Stimulated activated naive CD8-positive, alpha-beta T cell treated with anti-CD3 and anti-CD28 coated beads, Interleukin-15, amount 100 ng/mL, for 72 hours (primary cell): Measurements from ENCODE around the gene SCD5.

Source experiments
- ATAC-seq: fragments of 150-1000 bp; cut with Tn5 transposase; 2 replicates; pipeline ENCODE4 v1.10.0; 2021; ENCODE audit warnings: mild to moderate bottlenecking, moderate library complexity
- DNase-seq, 2 donors: peaks; one replicate each; pipeline ENCODE4 v3.0.0; 2021 to 2022
- H3K27ac Mint-ChIP-seq, 2 donors: one replicate each; pipeline ENCODE4 v1.8.0; 2022; ENCODE audit warnings: mild to moderate bottlenecking in 2 of 2, mixed read lengths in 2 of 2, moderate library complexity in 2 of 2
- H3K27me3 Mint-ChIP-seq: one replicate; pipeline ENCODE4 v1.8.0; 2022; ENCODE audit warnings: mixed read lengths
- H3K4me1 Mint-ChIP-seq: one replicate; pipeline ENCODE4 v1.8.0; 2022; ENCODE audit warnings: mild to moderate bottlenecking, mixed read lengths
- H3K4me3 Mint-ChIP-seq, 2 donors: one replicate each; pipeline ENCODE4 v1.8.0; 2022; ENCODE audit warnings: mild to moderate bottlenecking in 2 of 2, mixed read lengths in 2 of 2, moderate library complexity in 1 of 2
- H3K9me3 Mint-ChIP-seq, 2 donors: one replicate each; pipeline ENCODE4 v1.8.0; 2022; ENCODE audit warnings: mixed read lengths in 2 of 2

Gene SCD5

GRCh38 chr4:82756061-82756460 lies 42.5 kb downstream of the SCD5 start:
- H3K27me3 Mint-ChIP-seq: no peaks in the 10 kb centered on the region
- no peaks in the 10 kb centered on the region for H3K9me3 Mint-ChIP-seq
- H3K27ac Mint-ChIP-seq: no peak overlapping the region
- H3K4me3 Mint-ChIP-seq: no peak overlapping the region
- no peaks in the 10 kb centered on the region for H3K4me1 Mint-ChIP-seq
- ATAC-seq (no peak), DNase-seq (no peak)

DNA sequence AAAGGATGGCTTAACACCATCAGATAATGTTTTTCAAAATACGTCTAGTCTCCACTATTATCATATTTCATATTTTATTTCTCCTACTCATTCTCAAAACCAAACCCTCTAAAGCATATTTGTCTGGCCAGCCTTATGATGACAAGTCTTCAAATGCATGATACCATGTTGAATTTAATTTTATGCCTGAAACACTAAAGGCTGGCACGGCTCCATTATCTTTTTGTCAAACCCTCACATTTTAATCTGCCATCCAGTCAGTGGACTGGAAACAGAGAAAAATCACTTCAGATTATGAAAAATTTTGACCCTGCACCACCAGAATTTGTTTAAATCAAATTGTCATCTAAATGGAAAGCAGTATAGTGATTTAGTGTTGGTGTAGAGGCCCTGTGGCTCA lies 42.9 kb downstream of the SCD5 start:
- Mint-ChIP-seq H3K4me1 (no peaks in the 10 kb centered on the region), H3K27ac (no peak overlapping the region), H3K4me3 (no peak overlapping the region), H3K9me3 (no peaks in the 10 kb centered on the region), H3K27me3 (no peaks in the 10 kb centered on the region)
- ATAC-seq: no peak
- no peak for DNase-seq

DNA sequence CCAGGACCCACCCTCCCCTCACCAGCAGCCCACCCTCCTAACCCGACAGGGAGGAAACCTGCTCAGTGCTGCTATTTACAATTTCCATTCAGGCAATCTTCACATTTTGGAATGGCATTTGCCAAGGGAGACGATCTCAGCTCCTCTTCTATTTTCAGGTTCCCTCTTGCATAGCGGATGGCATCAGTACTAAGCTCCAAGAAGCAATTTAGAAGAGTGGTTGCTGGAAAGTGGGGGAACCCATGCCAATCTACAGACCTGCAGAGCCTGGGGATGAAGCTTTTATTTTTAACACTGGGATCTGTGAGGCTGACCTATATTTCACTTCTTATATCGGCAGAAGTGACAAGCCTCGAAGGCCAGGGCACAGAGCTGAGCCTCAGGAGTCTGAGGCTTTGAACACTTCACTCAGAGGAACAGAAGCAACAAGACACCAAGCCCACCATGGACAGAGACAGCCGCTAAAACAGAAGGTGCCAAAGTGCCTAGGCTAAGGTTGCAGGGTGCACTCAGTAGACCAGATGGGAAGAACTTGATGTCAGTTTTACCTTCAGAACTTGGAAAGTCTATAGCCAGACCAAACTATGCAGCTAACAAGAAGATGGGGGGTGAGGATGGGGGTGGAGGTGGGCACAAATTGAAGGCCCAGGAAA lies 44.0 kb downstream of the SCD5 start:
- no peak for ATAC-seq
- no peak for DNase-seq
- Mint-ChIP-seq H3K27ac (no peak overlapping the region), H3K9me3 (no peaks in the 10 kb centered on the region), H3K4me3 (no peak overlapping the region), H3K4me1 (no peaks in the 10 kb centered on the region), H3K27me3 (no peaks in the 10 kb centered on the region)

DNA sequence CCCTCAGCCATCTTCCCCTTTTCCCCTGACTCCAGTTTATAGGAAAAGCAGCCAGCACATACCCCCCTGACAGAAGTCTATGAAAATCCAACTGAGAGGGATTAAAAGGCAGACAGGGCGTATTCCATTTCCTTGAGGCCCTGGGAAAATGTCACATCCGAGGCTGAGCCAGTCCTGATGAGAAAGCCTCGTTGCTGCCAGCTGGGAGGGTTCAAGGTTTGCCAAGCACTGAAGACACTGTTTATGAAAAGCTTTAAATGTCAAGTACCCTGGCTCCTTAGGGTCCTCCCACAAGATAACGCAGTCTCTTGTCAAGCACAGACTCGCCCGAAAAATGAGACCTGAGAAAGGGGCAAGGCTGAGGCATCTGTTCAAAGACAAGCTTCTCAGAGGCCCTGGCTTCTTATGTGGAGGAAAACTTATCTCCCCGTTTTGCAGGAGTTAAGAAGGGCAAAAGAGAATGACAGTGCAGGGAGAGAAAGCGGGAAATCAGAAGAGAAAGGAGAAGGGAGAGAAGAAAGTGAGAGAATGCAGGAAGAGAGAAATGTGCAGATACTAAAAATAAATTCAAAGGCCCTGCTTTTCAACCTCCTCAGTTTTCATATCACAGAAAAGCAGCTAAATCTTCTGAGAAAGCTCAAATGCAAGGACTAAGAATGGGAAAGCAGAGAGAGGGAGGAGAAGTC lies 44.7 kb downstream of the SCD5 start:
- H3K27me3 Mint-ChIP-seq: no peaks in the 10 kb centered on the region
- no peak overlapping the region for H3K4me3 Mint-ChIP-seq
- H3K27ac Mint-ChIP-seq: no peak overlapping the region
- DNase-seq: no peak
- no peaks in the 10 kb centered on the region for H3K9me3 Mint-ChIP-seq
- no peak for ATAC-seq
- H3K4me1 Mint-ChIP-seq: no peaks in the 10 kb centered on the region

DNA sequence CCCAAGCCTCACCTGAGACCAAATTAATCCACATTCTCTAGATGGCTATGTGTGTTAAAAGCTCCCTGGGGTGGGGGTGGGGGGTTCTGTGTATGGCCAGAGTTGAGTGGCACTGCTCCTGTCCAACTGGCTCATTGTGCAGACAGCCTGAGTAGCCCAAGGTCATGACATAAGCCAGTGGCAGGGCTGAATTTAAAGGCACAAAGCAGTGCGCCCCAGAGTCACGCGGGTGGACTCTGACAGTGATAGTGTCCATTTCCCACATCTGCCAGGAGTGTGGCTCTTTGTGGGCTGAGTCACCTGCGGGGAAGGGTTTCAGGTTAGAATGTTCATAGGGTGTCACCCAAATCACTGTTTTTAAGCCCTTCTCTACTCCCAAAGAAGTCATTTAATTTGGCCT lies 45.4 kb downstream of the SCD5 start:
- H3K27ac Mint-ChIP-seq: no peak overlapping the region
- H3K4me3 Mint-ChIP-seq: no peak overlapping the region
- ATAC-seq (no peak), DNase-seq (no peak)
- H3K27me3 Mint-ChIP-seq: no peaks in the 10 kb centered on the region
- H3K9me3 Mint-ChIP-seq: no peaks in the 10 kb centered on the region
- no peaks in the 10 kb centered on the region for H3K4me1 Mint-ChIP-seq

DNA sequence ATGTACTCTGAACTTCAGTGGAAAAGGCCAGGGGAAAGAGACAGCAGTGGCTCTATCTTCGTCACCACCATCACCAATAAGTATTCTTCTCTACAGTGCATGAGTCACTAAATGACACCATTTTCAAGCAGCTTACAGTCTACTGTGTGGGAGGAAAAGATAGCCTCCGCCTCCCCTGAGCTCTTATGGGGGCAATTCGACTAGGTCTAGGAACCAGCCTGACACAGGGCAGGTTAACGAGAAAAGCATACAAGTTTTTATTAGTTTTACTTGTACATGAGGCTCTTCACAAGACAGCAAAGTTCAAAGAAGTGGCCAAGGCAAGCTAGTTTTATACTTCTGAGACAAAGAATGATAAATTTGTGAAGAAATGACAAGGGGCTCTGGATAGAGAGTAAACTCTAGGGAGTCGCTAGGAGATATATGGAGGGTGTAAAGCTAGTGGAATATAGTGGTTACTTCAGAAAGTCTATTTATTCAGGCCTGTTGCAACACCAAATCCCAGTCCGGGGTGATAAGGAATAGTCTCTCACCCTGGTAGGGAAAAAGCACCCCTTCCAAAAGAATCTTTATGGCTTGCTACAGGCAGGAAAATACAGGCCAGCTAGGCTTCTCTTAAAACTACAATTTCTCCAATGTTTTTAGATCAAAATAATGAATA lies 49.7 kb downstream of the SCD5 start:
- Mint-ChIP-seq H3K4me1 (no peaks in the 10 kb centered on the region), H3K4me3 (no peak overlapping the region), H3K27ac (no peak overlapping the region), H3K27me3 (peaks cover 13% of the 10 kb centered on the region), H3K9me3 (no peaks in the 10 kb centered on the region)
- ATAC-seq: no peak
- DNase-seq: no peak

DNA sequence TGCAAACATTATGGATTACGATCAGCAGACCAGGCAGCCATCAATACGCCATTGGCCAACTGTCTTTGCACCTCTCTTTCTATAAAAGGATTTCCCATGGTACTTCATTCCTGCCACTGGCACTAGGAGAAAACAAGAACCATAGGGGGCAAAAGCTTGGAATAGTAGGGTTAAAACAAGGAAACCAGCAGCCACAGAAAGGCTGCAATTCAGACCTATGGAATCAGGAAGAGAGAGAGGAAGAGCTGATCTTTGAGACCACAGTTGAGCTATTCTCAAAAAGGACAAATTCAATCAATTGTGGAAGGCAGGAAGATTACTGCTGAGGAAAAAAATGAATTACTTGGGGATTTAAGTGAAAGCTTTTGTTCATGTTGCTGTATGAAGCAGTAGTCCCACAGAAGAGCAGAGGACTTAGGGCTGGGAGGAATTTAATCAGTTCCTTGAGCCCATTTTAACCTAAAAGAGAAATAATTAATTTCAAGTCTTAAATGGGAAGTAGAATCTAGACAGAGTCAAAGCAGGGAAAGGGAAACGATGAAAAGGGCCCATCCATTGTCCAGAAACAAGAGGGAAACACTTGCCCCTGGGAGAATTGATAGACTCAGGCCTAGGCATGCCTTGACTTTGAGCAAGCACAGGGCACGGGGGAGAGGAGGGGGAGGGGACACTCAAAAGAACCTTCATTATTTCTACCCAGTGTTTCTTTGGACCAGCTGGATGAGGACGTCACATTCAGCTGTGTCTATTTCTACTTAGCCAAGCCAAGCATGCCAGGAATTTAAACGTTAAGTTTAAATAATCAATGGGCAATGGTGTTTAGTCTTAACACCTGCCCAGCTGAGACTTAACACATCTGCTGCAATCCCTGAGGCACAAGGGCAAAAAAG lies 50.7 kb downstream of the SCD5 start:
- no peak overlapping the region for H3K27ac Mint-ChIP-seq
- no peaks in the 10 kb centered on the region for H3K9me3 Mint-ChIP-seq
- no peaks in the 10 kb centered on the region for H3K4me1 Mint-ChIP-seq
- ATAC-seq: no peak
- DNase-seq: no peak
- peaks cover 13% of the 10 kb centered on the region for H3K27me3 Mint-ChIP-seq
- no peak overlapping the region for H3K4me3 Mint-ChIP-seq

GRCh38 chr4:82746705-82747574 lies 51.7 kb downstream of the SCD5 start:
- no peak overlapping the region for H3K4me3 Mint-ChIP-seq
- ATAC-seq: no peak
- peaks cover 13% of the 10 kb centered on the region for H3K27me3 Mint-ChIP-seq
- H3K27ac Mint-ChIP-seq: no peak overlapping the region
- DNase-seq: no peak
- no peaks in the 10 kb centered on the region for H3K4me1 Mint-ChIP-seq
- H3K9me3 Mint-ChIP-seq: no peaks in the 10 kb centered on the region

DNA sequence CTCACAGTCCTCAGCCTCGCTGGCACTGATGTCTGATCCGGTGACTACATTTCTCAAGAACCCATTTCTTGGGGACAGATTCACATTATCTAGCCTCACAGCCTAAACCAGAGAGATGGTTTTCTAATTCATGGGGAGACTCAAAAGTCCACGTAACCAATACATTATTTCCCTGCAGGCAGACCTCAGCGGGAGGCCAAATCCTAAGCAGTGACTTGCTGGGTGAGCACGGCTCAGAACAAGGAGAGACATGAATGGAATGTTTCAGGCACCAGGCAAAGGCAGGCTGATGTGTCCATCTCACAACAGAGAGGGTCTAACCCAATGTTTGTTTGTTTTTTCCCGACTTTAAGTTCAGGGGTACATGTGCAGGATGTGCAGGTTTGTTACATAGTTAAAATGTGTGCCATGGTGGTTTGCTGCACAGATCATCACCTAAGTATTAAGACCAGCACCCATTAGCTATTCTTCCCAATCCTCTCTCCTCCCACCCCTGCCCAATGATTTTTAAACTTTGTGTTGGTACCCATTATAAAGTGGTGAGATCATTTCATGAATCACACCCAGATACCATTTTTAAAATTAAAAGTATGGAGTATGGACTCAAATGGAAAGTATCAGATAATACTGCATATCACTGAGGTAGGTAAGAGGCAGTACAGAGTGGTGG lies 53.3 kb downstream of the SCD5 start:
- DNase-seq: no peak
- no peak for ATAC-seq

GRCh38 chr4:82744284-82744968 lies 54.2 kb downstream of the SCD5 start:
- DNase-seq (no peak), ATAC-seq (no peak)
- H3K27me3 Mint-ChIP-seq: peaks cover 13% of the 10 kb centered on the region
- no peak overlapping the region for H3K27ac Mint-ChIP-seq
- H3K4me3 Mint-ChIP-seq: no peak overlapping the region
- H3K4me1 Mint-ChIP-seq: peaks cover 2% of the 10 kb centered on the region
- H3K9me3 Mint-ChIP-seq: no peaks in the 10 kb centered on the region

More for the DNA sequence above, 53.3 kb downstream of the SCD5 start:
- Mint-ChIP-seq H3K27me3 (peaks cover 13% of the 10 kb centered on the region), H3K4me1 (no peaks in the 10 kb centered on the region), H3K4me3 (no peak overlapping the region), H3K9me3 (no peaks in the 10 kb centered on the region), H3K27ac (no peak overlapping the region)

DNA sequence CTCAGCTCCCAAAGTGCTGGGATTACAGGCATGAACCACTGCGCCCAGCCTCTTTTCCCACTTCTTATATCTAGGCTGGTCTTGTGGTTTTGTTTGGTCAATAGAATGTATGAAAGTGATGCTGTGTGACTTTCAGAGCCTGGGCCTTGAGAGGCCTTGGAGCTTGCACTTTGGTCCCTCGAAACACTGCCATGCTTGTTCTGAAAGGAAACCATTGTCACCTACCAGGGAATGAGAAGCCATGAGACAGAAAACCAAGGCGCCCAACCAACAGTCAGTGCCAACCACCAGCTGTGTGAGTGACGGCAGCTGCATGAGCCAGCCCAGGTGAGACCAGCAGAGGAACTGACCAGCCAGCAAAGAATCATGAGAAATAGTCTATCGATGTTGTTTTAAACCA lies 57.4 kb downstream of the SCD5 start:
- no peak overlapping the region for H3K27ac Mint-ChIP-seq
- H3K27me3 Mint-ChIP-seq: no peaks in the 10 kb centered on the region
- no peak for DNase-seq
- no peak overlapping the region for H3K4me3 Mint-ChIP-seq
- peaks cover 5% of the 10 kb centered on the region for H3K4me1 Mint-ChIP-seq
- ATAC-seq: no peak
- H3K9me3 Mint-ChIP-seq: no peaks in the 10 kb centered on the region

DNA sequence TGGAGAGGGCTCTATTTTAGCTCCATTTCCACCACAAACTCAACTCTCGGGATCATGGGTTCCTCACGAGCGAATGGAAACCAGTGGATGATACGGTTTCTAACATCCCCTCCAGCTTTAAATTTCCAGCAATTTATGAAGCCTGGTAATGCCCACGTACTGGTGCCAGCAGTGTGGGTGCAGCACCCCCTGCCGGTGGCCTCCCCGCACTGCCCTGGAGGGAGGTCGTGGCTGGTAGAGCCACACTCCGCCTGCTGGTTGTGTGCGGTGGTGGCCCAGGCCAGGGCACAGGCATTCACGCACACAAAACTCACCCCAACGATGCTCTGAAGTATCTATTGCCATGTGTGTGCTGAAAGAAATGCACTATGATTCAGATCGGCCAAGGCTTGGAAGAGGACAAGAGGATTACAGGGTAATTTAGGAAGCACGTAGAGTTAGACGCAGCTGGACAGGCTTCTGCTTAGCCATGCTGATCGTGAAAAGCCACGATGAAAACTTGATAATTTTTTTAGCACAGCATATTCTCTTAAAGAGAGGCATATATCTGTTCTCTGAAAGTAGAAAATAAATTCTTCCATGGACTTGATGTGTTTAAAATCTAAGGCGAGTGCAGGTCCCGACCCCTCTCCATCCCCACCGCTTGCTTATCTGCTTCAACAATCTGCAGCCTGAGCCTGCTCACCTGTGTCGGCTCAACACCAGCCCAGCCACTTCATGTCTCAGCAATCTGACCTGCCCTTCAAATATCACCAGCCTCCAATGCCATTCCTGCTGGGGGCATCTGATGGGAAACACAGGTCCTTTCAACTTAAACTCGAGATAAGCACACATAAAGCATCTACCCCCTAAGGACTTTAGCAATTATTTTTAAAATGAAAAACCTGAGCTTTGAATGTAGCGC lies 59.1 kb downstream of the SCD5 start:
- Mint-ChIP-seq H3K27me3 (no peaks in the 10 kb centered on the region), H3K27ac (no peak overlapping the region), H3K4me3 (no peak overlapping the region), H3K4me1 (peaks cover 5% of the 10 kb centered on the region), H3K9me3 (no peaks in the 10 kb centered on the region)
- ATAC-seq (peak; percentile 99), DNase-seq (peak; percentile 71 to 72)

- no peaks in the 10 kb centered on the region for H3K9me3 Mint-ChIP-seq
- peaks cover 5% of the 10 kb centered on the region for H3K4me1 Mint-ChIP-seq
- H3K4me3 Mint-ChIP-seq: no peak overlapping the region
- H3K27ac Mint-ChIP-seq: no peak overlapping the region
- H3K27me3 Mint-ChIP-seq: no peaks in the 10 kb centered on the region
- ATAC-seq (no peak), DNase-seq (no peak)
These were observed 61.2 kb downstream of the SCD5 start for GRCh38 chr4:82737354-82737753.
